KBM-7 (cell line): ENCODE results near the gene OR2AE1.
"Not testable (repeated sequence)": the region's sequence is repeated elsewhere in the genome, so short reads cannot be mapped to it uniquely, and the experiment has no call there.

Source experiments
- DNase-seq: peaks from one replicate; pipeline ENCODE4 v3.0.0-alpha.2; 2015
- in situ Hi-C: fragments of 300-500 bp; cut with MboI; formaldehyde crosslinking; loops from 2 replicates; pipeline ENCODE4 v1.14.3; 2020; ENCODE audit warnings: low sequenced_read_pairs, low pct_unique_long_range_greater_than_20kb, mixed read lengths

The OR2AE1 gene, protein sequence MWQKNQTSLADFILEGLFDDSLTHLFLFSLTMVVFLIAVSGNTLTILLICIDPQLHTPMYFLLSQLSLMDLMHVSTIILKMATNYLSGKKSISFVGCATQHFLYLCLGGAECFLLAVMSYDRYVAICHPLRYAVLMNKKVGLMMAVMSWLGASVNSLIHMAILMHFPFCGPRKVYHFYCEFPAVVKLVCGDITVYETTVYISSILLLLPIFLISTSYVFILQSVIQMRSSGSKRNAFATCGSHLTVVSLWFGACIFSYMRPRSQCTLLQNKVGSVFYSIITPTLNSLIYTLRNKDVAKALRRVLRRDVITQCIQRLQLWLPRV

DNA sequence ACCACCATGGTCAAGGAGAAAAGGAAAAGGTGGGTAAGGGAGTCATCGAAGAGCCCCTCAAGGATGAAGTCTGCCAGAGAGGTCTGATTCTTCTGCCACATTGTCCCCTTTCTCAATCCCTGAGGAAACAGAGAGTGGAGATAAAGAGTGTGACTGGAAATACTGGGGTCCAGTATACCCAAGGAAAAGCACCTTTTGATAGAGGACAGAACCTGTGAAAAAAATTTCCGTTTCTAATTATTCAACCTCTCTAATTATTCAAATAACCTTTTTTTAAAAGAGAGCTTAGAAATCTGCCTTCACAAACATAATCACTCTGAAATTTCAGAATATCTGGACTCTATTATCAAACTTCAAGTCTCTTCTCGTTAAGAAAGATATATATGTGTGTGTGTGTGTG, at the start of gene OR2AE1:
Gene OR2AE1, minus strand, starts transcription at position 101 of the 400 bp plus-strand sequence. Its CDS starts 0 bp downstream, at position 101.
- no peak for DNase-seq
- in situ Hi-C loops, result no loop called here

GRCh38 chr7:99926321-99926720, 49.5 kb upstream of the OR2AE1 start:
- no peak for DNase-seq
- in situ Hi-C loops, result no loop called here

GRCh38 chr7:99923200-99923599, 46.4 kb upstream of the OR2AE1 start:
- in situ Hi-C loops, result no loop called here

DNA sequence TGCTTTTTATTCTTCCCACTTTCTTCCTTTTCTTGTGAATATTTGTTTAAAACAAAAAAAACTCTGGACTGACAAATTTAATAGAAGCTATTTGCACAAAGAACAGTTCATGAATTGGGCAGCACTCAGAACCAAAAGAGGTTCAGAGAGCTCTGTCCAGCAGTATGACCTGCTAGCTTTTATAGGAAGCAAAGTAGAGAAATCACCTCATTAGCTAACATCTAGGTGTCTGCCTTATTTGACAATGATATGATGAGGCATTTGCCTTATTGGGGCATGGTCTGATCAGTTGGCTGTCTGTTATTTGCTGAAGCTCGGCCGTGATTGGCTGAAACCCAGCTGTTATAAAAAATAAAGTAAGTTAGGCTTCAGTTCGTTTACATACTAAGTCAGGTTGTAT, 43.3 kb upstream of the OR2AE1 start:
- DNase-seq, result no peak
- in situ Hi-C loops, result no loop called here

More at GRCh38 chr7:99923200-99923599, 46.4 kb upstream of the OR2AE1 start:
- DNase-seq, result no peak

DNA sequence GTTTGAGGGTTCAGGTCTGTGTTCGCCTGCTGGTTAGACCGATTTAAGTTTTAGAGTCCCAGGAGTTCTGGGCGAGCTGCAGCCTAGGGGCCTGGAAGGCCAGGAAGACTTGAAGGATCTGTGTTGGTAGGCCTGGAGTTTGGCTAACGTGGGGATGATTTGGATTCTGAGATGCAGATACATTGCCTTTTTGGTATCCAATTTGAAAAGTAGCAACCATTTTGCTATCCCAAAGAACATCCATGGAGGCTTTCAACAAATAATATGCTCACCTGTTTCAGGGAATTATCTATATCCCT, 42.9 kb upstream of the OR2AE1 start:
- in situ Hi-C loops, result no loop called here
- no peak for DNase-seq

DNA sequence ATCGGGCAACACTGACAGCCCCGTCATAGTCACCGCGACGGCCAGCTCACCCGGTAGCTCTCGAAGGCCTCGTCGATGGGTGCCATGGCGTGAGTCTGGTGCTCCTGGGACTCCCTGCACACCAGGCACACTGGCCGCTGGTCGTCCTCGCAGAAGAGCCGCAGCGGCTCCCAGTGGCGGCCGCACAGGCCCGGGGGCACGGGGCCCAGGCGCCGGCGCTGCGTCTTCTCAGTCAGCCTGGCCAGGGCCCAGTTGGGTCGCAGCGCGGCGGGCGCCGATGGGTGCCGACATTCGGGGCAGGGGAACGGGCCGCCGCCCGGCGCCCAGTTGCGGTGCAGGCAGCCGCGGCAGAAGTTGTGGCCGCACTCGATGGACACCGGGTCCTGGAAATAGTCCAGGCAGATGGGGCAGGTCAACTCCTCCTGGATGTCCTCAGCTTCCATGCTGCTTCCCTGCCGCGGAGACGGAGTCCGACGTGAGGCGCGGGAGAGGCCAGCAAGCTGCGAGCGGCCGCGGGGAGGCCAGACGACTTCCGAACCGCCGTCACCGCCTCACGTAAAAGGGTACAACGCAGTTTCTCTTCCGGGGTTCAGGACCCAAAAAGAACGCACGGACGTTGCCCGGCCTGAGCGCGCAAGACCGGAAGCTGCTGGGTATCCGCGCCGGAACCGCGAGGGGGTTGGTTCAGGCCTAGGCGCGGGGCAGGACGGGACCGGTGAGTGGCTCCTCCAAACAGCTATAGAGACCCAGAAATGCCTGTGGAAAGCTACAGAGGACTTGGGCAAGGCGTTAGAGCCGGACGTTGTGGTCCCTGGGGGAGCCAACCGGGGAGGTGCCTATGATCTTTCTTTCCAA, 42.4 kb upstream of the OR2AE1 start, which contains the start of gene TRIM4:
Gene TRIM4, minus strand, starts transcription at position 572 of the 855 bp plus-strand sequence. Its CDS starts 129 bp downstream, at position 443.
- in situ Hi-C loops, result no loop called here
- peak; percentile 92 for DNase-seq

GRCh38 chr7:99910976-99911375, 34.1 kb upstream of the OR2AE1 start:
- DNase-seq, result no peak

DNA sequence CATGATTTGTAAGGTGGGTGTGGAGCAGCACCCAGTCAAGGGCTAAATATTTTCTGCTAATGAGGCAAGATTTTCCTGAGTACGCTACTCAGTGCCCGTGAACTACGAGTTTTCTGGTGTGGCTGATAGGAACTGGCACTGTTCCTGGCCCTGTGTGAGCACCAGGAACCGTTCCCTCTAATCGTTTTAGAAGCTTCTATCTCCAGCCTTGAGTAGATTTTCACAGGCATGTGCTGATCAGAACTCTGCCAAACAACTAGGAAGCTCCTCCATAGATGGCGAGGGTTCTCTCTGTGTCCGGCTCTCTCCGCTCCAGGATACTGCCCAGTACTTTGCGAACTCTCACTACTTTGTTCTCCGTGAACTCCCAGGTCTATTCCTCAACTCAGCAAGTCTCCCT, 24.7 kb upstream of the OR2AE1 start:
- DNase-seq, result no peak
- in situ Hi-C loops, result no loop called here

More at GRCh38 chr7:99910976-99911375, 34.1 kb upstream of the OR2AE1 start:
- in situ Hi-C loops, result no loop called here

GRCh38 chr7:99899830-99900519, 23.1 kb upstream of the OR2AE1 start:
- in situ Hi-C loops, result no loop called here

DNA sequence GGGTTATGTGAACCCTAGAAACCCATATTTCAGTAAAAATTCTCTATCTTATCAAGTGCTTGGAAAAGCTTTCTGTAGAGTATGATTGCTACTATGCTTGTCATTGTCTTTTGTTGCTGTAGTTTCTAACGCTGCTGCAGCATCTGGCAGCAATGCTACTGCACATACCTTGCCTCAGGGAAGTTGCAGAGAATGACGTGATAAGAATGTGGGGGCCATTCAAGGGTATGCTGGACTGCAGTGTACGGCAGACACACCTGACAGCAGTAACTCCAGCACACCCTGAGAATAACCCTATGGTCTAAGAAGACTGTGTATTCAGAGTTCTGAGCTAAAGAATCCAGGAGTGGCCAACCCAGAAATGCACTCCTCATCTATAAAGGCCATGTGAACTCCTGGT, 22.0 kb upstream of the OR2AE1 start:
- DNase-seq, result no peak
- in situ Hi-C loops, result no loop called here

More at GRCh38 chr7:99899830-99900519, 23.1 kb upstream of the OR2AE1 start:
- no peak for DNase-seq

DNA sequence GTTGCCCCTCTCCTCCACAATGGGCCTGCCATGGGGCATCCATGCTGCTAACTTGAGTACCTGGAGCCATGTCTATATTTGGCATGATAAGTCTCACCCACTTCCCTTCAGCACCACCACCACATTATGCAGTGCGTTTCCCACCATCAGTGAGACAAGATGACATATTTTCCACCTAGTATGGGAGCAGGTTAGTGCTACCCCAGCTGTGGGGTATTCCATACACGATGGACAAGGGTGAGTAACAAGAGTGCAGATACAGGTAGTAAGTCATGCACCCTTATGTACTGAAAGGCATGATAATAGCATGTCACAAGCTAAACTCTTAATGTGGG, 21.2 kb upstream of the OR2AE1 start:
- DNase-seq, result no peak
- in situ Hi-C loops, result no loop called here

- no peak for DNase-seq
- in situ Hi-C loops, result no loop called here
Measured at GRCh38 chr7:99897322-99898022, 20.6 kb upstream of the OR2AE1 start.

GRCh38 chr7:99894738-99895137, 17.9 kb upstream of the OR2AE1 start:
- no peak for DNase-seq
- in situ Hi-C loops, result no loop called here

DNA sequence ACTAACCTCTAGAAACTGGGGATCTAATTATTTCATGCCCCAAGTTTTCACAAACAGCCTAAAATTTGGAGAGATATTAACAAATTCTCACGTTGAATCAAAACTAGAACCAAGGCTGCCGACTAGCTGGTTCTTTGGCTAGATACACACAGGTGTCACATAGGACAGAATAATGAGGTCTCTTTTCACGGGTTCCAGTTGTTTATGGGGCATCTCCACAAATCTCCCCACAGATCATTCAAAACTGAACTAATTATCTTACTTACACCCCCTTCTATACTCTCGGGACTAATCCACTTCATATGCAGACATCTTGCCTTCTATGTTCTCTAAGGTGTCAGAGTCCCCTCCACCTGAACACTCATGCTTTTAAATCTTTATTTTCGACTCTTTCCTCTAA, 16.4 kb upstream of the OR2AE1 start:
- in situ Hi-C loops, result no loop called here

DNA sequence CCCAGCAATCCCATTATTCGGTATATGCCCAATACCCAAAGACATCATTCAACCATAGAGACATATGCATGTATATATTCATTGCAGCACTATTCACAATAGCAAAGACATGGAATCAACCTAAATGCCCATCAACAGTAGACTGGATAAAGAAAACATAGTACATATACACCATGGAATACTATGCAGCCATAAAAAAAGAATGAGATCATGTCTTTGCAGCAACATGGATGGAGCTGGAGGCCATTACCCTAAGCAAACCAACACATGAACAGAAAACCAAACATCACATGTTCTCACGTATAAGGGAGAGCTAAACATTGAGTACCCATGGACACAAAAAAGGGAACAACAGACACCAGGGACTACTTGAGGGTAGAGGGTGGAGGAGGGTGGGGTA, 13.5 kb upstream of the OR2AE1 start:
- DNase-seq, in situ Hi-C loops: not testable (repeated sequence)

More for the DNA sequence above, 16.4 kb upstream of the OR2AE1 start:
- DNase-seq, result no peak

DNA sequence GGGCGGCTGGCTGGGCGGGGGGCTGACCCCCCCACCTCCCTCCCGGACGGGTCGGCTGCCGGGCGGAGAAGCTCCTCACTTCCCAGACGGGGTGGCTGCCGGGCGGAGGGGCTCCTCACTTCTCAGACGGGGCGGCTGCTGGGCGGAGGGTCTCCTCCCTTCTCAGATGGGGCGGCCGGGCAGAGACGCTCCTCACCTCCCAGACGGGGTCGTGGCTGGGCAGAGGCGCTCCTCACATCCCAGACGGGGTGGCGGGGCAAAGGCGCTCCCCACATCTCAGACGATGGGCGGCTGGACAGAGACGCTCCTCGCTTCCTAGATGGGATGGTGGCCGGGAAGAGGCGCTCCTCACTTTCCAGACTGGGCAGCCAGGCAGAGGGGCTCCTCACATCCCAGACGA, 11.5 kb upstream of the OR2AE1 start:
- in situ Hi-C loops, DNase-seq: not testable (repeated sequence)

DNA sequence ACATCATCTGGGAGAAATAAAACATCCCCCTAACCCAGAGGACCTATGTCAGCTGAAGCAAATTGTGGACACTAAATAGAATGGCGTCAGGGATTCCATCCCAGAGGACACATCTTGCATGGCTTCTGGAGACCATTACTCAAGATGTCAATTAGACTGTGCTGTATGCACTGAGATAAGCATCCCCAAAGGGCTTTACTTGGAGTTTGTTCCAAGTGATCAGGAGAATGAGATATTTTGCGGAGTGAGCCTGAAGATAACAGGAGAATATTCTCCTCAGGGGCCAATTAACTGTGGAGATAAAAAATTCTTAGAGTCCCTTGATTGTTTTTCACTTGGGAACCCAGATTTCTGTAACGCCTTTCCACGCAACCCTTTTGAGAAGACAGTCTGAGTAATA, 4.5 kb upstream of the OR2AE1 start:
- no peak for DNase-seq
- in situ Hi-C loops, result no loop called here

DNA sequence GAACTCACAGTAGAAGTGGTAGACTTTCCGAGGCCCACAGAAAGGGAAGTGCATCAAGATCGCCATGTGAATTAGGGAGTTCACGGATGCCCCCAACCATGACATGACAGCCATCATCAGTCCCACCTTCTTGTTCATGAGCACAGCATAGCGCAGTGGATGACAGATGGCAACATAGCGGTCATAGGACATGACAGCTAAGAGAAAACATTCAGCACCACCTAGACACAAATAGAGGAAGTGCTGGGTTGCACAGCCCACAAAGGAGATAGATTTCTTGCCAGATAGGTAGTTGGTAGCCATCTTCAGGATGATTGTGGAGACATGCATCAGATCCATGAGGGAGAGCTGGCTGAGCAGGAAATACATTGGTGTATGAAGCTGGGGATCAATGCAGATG, 342 bp downstream of the OR2AE1 start:
- in situ Hi-C loops, result no loop called here
- DNase-seq, result peak; percentile 49

GRCh38 chr7:99868246-99868645, 8.6 kb downstream of the OR2AE1 start:
- no peak for DNase-seq
- in situ Hi-C loops, result no loop called here
